Panc1 (cell line): ENCODE measurements around the gene MRPL14. TPM values are rescaled to one million over a fixed set of nuclear protein-coding genes. Genes with fewer than 3 reads are reported as not detected.

Experiments
- ATAC-seq: fragments of 200-7000 bp; cut with Tn5 transposase; 2 replicates; pipeline ENCODE4 v1.9.1; 2020; ENCODE audit warnings: mild to moderate bottlenecking, moderate library complexity
- BruUV-seq: library from RNA; stranded (reverse); fragments of 400-500 nt; replicated peaks from 2 replicates; lab custom pipeline; 2021; lab: Mats Ljungman, UMichigan
- CTCF ChIA-PET: fragments of 300-600 bp; sonication (Branson Sonifier 250); formaldehyde crosslinking; loops from one replicate; lab custom pipeline; 2022; ENCODE audit warnings: antibody characterized with exemption; lab: Charles Lee
- POLR2A ChIA-PET: fragments of 300-600 bp; sonication (Branson Sonifier 250); formaldehyde crosslinking; loops from one replicate; lab custom pipeline; 2022; ENCODE audit warnings: antibody characterized with exemption; lab: Charles Lee
- DNase-seq: peaks from one replicate; pipeline ENCODE4 v3.0.0-alpha.2; 2010; ENCODE audit warnings: low read depth, low spot score
- H3K27ac ChIP-seq: 2 replicates; pipeline ENCODE4 v1.5.1; 2011; ENCODE audit warnings: mild to moderate bottlenecking, low read length, inconsistent platforms
- H3K27me3 ChIP-seq: fragments of 200-500 bp; sonication (Bioruptor generic); 2 replicates; pipeline ENCODE4 v1.6.0; 2014; ENCODE audit warnings: low read length, inconsistent platforms; ENCODE audit not compliant: control insufficient read depth, insufficient read depth
- H3K36me3 ChIP-seq: fragments of 200-500 bp; sonication (Bioruptor generic); 2 replicates; pipeline ENCODE4 v1.5.1; 2014; ENCODE audit warnings: inconsistent platforms, mild to moderate bottlenecking, low read length, moderate library complexity; ENCODE audit not compliant: control insufficient read depth, insufficient read depth
- H3K4me1 ChIP-seq: 2 replicates; pipeline ENCODE4 v1.5.1; 2011; ENCODE audit warnings: inconsistent platforms, mild to moderate bottlenecking, low read length, moderate library complexity; ENCODE audit not compliant: control insufficient read depth, insufficient read depth
- H3K4me3 ChIP-seq, 2 experiments: 2 replicates each; pipeline ENCODE4 v1.5.1; 2011 to 2012; ENCODE audit warnings: low read depth in 2 of 2, low read length in 2 of 2, mild to moderate bottlenecking in 2 of 2, inconsistent platforms in 1 of 2, moderate library complexity in 1 of 2
- H3K9me3 ChIP-seq: fragments of 200-500 bp; sonication (Bioruptor generic); 2 replicates; pipeline ENCODE4 v1.5.1; 2014; ENCODE audit warnings: low read depth, mild to moderate bottlenecking, inconsistent platforms, low read length, moderate library complexity; ENCODE audit not compliant: control insufficient read depth, insufficient read depth
- CTCF ChIP-seq: fragments of 450-650 bp; IDR thresholded peaks from 2 replicates; pipeline ENCODE4 v1.5.1; 2017; ENCODE audit warnings: mild to moderate bottlenecking
- POLR2AphosphoS5 ChIP-seq: IDR thresholded peaks from 2 replicates; pipeline ENCODE4 v1.6.1; 2012; ENCODE audit warnings: mild to moderate bottlenecking, low read depth, low read length, moderate library complexity
- REST ChIP-seq, 2 experiments: IDR thresholded peaks; 2 replicates each; pipeline ENCODE4 v1.6.1; 2011 to 2012; ENCODE audit warnings: low read depth in 2 of 2, control low read depth in 1 of 2, low read length in 1 of 2, mild to moderate bottlenecking in 1 of 2, moderate library complexity in 1 of 2; ENCODE audit not compliant: insufficient read depth in 1 of 2
- SIN3A ChIP-seq: IDR thresholded peaks from 2 replicates; pipeline ENCODE4 v1.6.1; 2012; ENCODE audit warnings: low read depth, mild to moderate bottlenecking, low read length, moderate library complexity, borderline replicate concordance; ENCODE audit not compliant: insufficient read depth
- TCF7L2 ChIP-seq: IDR thresholded peaks from 2 replicates; pipeline ENCODE4 v1.6.1; 2011; ENCODE audit warnings: mild to moderate bottlenecking, low read depth, low read length, inconsistent platforms
- in situ Hi-C: cut with HindIII; loops from 2 replicates; pipeline ENCODE4 v1.10.0; 2016; ENCODE audit warnings: low sequenced_read_pairs, low pct_unique_long_range_greater_than_20kb
- intact Hi-C: fragments of 100-400 bp; cut with micrococcal nuclease; formaldehyde crosslinking; loops from one replicate; pipeline ENCODE4 v1.10.0; 2022; ENCODE audit not compliant: unreplicated experiment
- total RNA-seq: library from RNA; stranded (reverse); gene quantifications from one replicate; pipeline ENCODE4 v1.2.1, GENCODE V29; 2021; ENCODE audit not compliant: unreplicated experiment

The MRPL14 gene
- total RNA-seq, 1 experiment from 2014 or later, result 82.0 TPM

- no peak overlapping the region for H3K4me3 ChIP-seq
- H3K36me3 ChIP-seq, result peaks cover 10% of the 10 kb centered on the region
- TF ChIP-seq CTCF (no peak), POLR2AphosphoS5 (no peak)
- H3K4me1 ChIP-seq, result no peaks in the 10 kb centered on the region
- DNase-seq (no peak), ATAC-seq (no peak)
- in situ Hi-C loops (no loop called here), intact Hi-C loops (no loop called here)
- POLR2A ChIA-PET, result no interaction called here
- CTCF ChIA-PET, result no interaction called here
- no peaks in the 10 kb centered on the region for H3K9me3 ChIP-seq
- H3K27me3 ChIP-seq, result no peaks in the 10 kb centered on the region
- BruUV-seq, result no TSS peak
- no peak overlapping the region for H3K27ac ChIP-seq
Observed at GRCh38 chr6:44108471-44108870, 18.8 kb downstream of the MRPL14 start.

GRCh38 chr6:44107017-44107416 lies 20.2 kb downstream of the MRPL14 start:
- no peak overlapping the region for H3K4me3 ChIP-seq
- DNase-seq, result no peak
- no peaks in the 10 kb centered on the region for H3K9me3 ChIP-seq
- no TSS peak for BruUV-seq
- no peak overlapping the region for H3K27ac ChIP-seq
- H3K36me3 ChIP-seq, result peaks cover 2% of the 10 kb centered on the region
- TF ChIP-seq POLR2AphosphoS5, result no peak
- TF ChIP-seq SIN3A, result no peak
- TF ChIP-seq CTCF, result no peak
- no peak for TF ChIP-seq REST (IDR thresholded peaks at IDR 0.05; ENCODE audit: insufficient read depth in 1 of 2, low read depth in 2 of 2, low read length in 1 of 2)
- no peak for TF ChIP-seq TCF7L2
- H3K4me1 ChIP-seq, result no peaks in the 10 kb centered on the region
- intact Hi-C loops, result no loop called here
- in situ Hi-C loops, result no loop called here
- H3K27me3 ChIP-seq, result no peaks in the 10 kb centered on the region
- CTCF ChIA-PET, result interaction anchor here (0.7 kb wide), 1 partner anchor 242 kb away, joined by 3 read pairs; no protein-coding TSS in a partner anchor
- no peak for ATAC-seq
- POLR2A ChIA-PET, result no interaction called here
